Activated CD8-positive, alpha-beta memory T cell treated with anti-CD3 and anti-CD28 coated beads, Interleukin-2, amount 50 U/mL, for 4 hours (primary cell): ENCODE measurements around the gene SFXN3.

Source experiments
- DNase-seq: peaks from one replicate; pipeline ENCODE4 v3.0.0-alpha.2; 2020

SFXN3 gene

GRCh38 chr10:101031128-101031795, at the start of gene SFXN3, which contains the start of gene PDZD7:
SFXN3 (plus strand) TSS chr10:101031234; CDS start chr10:101034695, 3,461 bp downstream.
PDZD7 (minus strand) TSS chr10:101031129; CDS start chr10:101030219, 910 bp downstream.
- peak; percentile 97 for DNase-seq

DNA sequence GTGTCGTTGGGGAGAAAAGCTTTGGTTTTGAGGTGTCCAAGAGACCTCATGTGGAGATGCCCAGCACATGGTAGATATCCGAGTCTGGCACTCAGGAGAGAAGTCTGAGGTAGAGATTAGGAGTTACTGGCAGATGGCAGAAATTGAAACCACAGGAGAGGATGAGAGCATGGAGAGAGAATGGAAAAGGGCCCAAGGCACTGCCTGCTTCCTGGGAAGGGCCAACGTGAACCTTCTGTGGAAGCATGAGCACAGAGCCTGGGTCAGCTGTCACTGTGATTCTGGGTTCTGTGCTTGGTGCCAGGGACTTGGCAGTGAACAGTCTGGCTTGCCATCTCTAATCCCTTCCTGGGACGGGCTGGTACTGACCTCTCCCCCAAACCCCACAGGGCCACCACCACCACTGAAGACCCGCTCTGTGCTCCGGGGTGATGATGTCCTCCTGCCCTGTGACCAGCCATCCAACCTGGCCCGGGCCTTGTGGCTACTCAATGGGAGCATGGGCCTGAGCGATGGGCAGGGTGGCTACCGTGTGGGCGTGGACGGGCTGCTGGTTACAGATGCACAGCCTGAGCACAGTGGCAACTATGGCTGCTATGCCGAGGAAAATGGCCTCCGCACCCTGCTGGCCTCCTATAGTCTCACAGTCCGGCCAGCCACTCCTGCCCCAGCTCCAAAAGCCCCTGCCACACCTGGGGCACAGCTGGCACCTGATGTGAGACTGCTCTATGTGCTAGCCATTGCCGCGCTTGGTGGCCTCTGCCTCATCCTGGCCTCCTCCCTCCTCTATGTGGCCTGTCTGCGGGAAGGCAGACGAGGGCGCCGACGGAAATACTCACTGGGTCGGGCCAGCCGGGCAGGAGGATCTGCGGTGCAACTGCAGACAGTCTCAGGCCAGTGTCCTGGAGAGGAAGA, 47.9 kb upstream of the SFXN3 start:
- no peak for DNase-seq

DNA sequence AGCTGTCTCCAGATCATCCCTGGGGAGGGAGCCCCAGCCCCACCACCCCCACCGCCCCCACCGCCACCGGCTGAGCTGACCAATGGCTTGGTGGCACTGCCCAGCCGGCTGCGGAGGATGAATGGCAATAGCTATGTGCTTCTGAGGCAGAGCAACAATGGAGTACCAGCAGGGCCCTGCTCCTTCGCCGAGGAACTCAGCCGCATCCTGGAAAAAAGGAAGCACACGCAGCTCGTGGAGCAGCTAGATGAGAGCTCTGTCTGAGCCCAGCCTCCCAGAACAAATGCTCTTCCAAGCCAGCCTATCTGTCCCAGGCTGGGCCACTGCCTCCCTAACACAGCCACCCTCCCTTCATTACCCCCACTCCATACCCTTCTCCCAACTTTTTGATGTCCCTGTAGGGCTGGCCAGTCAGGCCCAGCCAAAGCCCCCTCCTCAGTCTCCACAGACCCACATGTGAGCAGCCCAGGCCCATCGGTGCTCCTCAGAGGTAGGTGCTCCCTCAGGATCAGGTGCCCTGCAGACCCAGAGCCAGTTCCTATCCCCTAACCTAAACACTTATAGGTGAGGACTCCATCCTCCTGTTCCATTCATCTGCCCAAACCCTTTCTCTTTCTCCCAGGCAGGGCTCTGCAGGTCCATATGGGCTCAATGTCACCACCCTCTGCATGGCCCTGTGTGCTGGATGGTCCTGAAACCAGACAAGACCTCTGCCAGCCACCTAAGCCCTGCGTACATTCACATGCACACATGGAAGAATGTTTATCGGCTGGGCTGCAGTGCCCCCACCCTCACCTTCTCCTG, 47.0 kb upstream of the SFXN3 start:
- DNase-seq = no peak

DNA sequence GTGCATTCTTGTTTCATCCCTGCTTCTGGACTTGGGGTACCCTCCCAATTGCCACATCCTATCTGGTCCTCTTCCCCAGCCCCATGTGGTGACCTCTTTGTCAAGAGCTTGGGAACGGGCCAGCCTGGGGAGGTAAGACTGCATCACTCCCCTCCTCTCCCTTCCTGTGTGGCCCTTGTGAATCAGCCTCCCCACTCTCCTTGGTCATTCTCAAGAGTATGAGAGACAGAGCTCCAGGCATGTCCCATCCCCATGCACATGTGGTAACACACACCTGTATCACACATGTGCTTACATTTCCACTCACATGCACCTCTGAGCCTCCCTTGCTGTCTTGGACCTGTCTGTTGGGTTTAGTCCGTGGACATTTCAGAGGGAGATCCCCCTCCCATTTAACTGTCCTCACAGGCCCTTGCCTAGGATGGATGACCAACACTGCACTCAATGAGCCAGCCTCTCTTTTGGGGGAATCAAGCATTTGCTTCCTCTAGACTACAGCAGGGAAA, 46.3 kb upstream of the SFXN3 start:
- no peak for DNase-seq

DNA sequence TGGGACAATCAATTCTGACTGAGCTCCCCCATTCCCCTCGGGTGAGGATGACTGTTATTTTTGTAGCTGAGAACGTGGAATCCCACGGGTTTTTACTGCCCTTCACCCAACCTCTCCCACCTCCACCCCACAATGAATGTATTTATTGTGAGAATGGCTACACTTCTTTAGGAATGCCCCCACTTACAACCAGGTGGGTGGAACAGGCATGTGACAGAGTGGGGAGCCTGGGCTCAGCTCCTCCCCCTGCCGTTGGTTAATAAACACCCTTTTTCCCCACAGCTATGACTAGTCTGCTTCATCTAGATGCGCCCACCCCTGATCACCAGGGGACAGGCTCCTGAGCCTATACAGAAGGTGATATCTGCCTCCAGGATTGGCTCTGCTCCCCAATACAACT, 45.7 kb upstream of the SFXN3 start:
- no peak for DNase-seq

GRCh38 chr10:100986623-100986951, 44.4 kb upstream of the SFXN3 start:
- no peak for DNase-seq

DNA sequence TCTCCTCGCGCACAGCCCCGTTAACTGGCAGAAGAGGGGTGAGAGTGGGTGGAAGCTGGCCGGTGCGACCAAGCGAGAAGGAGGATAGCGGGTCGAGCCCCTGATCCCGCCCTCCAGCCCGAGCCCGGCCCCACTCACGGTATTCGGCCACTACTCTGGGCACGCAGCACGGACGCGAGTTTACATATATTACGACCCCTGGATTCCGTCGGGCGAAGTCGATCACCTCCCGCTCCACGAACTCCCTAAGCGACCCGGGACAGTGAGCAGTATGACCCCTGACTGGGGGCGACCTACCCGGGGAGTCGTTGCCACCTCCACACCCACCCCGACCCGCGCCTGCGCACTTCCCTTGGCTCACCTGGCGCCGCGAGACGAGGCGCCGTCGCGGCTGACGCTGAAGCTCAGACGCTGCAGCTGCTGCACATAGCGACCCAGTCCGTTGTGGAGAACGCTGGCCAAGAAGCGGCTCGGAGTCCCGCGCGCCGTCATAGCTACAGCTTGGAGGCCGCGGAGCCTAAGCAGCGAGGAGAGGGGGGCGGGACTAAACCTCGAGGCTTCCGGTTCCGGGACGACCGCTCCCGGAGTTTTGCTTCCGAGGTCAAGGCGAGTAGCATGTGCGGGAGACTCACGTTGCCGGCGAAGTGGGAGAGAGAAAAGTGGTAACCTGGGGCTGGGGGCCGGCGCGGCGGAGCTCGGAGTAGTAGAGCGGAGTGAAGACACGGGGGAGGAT, 43.9 kb upstream of the SFXN3 start, which contains the start of the genes MRPL43 and TWNK:
MRPL43 (minus strand) TSS at position 546 of the 733 bp plus-strand sequence; CDS start at position 492, 54 bp downstream.
TWNK (plus strand) TSS at position 592 of the 733 bp plus-strand sequence. CDS start 668 bp downstream, outside the sequence.
- DNase-seq = peak; percentile 84

DNA sequence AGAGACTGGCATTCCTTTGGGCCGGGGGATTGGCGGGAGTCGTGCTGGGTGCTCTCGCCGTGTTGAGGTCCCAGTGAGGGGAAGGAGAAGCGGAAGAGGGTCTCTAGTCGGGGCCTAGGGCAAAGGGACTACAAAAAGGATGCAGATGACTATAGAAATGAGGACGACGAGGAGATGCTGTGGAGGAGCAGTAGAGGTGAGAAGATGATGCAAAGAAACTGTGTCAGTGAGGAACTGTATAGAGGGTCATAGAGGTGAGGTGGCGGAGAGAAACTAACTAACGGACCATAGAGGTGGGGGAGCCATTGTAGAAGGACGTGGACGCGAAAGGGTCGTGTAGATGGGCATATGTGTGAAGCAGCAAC, 43.4 kb upstream of the SFXN3 start:
- no peak for DNase-seq

DNA sequence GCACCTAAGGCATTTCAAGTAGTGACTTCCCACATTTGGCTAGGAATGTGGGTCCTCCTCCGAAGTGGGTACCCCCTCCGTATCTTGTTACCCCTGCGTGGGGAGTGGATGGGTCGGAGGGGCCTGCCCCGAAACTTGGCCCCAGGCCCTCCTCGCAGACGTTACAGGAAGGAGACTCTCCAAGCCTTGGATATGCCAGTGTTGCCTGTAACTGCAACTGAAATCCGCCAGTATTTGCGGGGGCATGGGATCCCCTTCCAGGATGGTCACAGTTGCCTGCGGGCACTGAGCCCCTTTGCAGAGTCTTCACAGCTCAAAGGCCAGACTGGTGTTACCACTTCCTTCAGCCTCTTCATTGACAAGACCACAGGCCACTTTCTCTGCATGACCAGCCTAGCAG, 42.9 kb upstream of the SFXN3 start:
- no peak for DNase-seq

GRCh38 chr10:100989088-100989487, 41.9 kb upstream of the SFXN3 start:
- DNase-seq = no peak

- DNase-seq = no peak
These were observed 36.9 kb upstream of the SFXN3 start for GRCh38 chr10:100993986-100994708.

GRCh38 chr10:100995181-100995580, 35.9 kb upstream of the SFXN3 start:
- DNase-seq = no peak

DNA sequence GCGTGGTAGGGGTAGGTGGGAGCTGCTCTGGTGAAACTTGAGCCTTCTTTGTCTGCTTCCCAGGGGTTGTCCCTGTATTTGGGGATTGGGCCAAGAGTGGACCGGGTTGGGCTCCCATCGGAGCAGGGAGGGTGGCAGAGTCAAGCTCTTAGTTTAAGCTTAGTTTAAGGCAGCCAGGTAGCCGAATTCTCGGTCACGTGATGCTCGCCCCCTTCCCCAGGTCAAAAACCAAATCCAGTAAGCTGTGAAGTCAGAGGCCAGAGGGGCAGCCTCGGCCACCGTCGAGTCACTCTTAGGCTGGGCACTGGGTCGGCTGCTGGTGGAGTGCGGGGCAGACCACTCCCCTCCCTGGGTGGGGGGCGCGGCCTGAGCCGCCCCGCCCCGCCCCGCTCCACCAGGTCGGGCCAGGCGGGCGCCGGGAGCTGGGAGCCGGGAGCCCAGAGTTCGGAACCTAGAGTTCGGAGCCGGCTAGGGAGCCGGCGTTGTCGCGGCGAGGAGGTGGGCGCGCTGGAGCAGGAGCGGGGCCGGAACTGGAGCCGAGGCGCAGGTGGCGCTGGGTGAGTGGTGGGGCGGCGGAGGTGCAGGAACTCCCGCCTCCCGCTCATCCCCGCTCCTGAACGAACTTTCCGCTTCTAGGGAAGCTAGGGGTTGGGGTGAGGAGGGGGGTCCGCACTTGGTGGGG, 34.2 kb upstream of the SFXN3 start:
- peak; percentile 40 for DNase-seq

GRCh38 chr10:100997360-100998182, 33.5 kb upstream of the SFXN3 start:
- peak; percentile 71 for DNase-seq

DNA sequence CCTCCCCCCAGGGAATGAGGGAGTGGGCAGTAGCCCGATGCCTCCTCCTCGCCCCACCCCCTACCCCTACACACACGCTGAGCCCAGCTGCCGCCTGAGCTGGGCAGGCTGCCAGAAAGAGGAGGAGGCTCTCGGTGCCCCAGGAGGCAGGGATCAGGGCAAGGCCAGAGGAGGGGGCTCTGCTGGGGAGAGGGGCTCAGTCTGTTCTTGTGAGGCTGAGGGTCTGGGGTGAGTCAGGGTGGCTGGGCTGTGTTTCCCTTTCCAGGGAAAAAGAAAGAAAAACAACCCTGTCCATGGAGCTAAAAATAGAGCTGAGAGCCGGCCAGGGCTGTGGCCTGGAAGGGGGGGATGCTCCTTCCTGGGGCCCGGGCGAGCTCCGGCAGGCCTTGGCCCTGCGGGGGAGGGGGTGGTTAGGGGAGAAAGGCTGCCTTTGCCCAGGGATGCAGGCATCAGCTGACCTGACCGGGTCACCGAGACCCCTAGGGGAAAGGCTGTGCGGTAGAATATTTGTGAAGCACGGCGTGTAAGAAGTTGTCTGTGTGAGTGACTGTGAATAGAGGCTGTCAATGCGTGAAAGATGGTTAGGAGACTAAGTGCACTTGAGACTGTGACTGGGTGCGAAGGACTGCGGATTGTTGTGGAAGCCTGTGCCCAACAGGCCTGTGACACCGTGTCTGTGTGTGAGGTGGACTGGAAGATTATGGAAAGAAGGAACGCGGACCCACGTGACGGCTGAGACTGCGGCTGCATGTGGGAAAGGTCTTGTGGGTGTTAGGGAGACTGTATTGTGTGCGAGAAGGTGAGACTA, 32.6 kb upstream of the SFXN3 start:
- peak; percentile 63 for DNase-seq

DNA sequence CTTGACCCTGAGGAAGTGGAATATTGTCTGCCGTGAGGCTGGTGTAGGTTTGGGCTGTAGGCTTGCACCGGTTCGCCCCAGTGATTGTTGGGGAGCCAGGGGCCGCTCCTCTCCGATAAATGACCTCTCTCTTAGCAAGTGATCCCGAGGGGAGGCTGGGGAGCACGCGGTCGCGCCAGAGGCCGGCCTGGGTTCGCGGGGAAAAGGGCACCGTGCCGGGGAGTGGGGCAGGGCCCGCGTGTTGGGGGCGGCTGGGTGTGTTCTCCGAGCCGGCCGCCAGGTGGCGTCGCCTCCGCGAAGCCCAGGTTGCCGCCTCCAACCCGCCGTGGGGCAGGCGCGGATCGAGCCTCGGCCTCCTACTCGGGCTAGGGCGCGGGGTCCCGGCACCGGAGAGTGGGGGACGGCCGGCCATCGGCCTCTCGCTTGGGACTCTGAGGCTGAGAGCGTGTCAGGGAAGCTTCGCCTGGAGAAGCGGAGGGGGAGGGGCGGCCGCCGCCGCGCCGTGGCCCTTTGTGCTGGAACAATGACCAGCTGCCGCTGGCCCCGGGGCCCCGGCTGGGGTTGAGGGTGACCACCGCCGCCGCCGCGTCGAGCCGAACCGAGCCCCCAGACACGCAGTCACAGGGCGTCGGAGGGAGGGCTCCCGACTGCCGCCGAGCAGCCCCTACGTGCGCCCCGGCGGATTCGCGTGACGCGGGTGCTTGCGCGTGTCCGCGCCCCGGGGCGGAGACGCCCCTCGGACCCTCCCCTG, 31.9 kb upstream of the SFXN3 start:
- peak; percentile 81 for DNase-seq

DNA sequence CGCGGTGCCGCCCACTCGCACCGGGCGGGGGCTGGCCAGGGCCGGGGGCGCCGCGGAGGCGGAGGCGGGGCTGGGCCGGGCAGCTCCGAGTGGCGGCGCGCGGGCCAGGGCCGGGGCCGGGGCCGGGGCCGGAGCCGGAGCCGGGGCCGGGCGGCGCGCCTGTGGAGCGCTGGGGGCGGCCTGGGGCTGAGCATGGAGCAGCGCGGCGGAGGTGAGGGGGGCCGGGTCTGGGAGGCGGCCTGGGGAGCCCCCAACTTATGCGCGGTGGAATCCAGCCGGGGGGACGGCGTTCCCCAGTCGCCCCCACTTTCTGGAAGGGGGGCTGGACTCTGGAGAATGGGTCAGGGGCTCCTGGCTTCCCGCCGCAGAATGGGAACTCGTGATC, 31.3 kb upstream of the SFXN3 start, which contains the start of gene LZTS2:
LZTS2 (plus strand) TSS at position 67 of the 385 bp plus-strand sequence. CDS start 2,731 bp downstream, outside the sequence.
- DNase-seq = no peak
